Measurements from ENCODE around the gene RBM10.

The RBM10 gene

DNA sequence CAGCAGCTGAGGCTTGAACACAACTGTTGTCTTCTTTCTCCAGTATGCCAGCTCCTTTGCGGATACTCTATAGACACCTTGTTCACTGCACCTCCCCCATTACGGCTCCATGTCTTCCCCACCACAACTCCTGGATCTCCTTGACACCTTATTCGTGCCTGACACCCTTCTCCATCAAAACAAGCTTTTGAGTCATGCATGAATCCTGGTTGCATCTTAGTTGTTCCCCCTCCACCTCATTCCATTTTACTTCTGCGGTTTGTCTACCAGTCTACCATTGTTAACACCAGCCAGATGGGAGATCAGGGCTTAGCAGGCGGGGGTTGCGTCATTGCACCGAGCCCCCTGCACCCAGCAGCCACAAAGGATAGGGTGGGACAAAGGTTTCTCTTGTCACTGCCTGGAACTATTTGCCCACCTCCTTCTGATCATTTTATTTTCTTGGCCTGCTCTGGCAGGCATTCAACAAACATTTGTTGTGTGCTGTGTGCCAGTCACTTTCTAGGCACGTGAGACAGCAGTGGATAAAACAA is 71.4 kb downstream of the RBM10 start:
- DNase-seq (ENCODE audit: low read depth in 2 of 3, low spot score in 2 of 3), result no peak

DNA sequence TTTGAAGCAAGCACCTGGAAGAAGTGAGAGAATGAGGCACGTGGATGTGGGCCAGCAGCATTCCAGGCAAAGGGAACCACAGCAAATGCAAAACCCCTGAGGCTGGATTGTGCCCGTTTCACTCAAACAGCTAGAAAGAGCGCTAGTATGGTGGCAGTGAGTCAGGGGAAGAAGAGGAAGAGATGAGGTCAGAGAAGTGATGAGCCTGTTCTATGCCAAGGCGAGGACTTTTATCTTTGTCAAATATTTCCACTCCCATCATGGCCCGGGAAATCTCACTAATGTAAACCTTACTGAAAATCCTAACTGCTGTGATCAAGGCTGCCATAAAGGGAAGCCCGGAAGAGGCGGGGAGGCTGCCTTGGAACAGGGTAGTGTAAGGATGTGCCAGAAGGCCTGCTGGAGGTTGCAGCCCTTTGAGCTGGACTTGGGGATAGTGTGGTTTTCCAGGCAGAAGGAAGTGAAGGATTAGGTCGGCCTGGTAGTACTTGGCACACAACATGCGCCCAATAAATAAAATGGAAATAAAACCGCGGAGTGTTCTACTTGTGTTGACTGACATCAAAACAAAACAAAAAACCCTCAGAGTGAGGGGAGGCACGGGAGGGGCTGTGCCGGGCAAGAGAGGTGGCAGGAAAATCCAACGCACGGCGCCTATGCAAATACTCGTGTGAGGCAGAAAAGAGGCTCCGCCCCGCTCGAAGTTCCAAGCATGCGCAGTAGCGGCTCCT is 72.3 kb downstream of the RBM10 start:
- DNase-seq (ENCODE audit: low read depth in 2 of 3, low spot score in 2 of 3), result peak in 1 of 3 experiments; percentile 64

DNA sequence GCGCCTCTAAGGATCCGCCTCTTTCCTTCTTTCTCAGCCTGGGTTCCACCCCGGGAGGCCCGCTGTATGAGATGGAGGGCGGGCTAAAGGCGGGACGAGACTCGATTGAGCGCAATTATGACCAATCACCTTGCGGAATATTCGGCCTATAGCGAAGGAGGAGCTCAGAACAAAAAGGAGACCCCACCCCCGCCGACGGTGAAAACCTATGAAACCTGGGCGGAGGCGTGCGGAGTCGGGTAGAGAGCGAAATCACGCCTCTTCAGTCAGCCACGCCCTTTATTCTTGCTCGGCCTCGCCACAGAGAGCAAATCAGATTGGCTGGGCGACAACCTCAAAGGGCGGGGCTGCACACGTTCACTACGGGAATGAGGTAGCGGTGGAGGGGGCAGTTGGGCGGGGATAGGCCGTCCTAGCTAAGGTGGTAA is 72.8 kb downstream of the RBM10 start:
- peak; percentile 68 to 95 (median 88) for DNase-seq (ENCODE audit: low read depth in 2 of 3, low spot score in 2 of 3)

DNA sequence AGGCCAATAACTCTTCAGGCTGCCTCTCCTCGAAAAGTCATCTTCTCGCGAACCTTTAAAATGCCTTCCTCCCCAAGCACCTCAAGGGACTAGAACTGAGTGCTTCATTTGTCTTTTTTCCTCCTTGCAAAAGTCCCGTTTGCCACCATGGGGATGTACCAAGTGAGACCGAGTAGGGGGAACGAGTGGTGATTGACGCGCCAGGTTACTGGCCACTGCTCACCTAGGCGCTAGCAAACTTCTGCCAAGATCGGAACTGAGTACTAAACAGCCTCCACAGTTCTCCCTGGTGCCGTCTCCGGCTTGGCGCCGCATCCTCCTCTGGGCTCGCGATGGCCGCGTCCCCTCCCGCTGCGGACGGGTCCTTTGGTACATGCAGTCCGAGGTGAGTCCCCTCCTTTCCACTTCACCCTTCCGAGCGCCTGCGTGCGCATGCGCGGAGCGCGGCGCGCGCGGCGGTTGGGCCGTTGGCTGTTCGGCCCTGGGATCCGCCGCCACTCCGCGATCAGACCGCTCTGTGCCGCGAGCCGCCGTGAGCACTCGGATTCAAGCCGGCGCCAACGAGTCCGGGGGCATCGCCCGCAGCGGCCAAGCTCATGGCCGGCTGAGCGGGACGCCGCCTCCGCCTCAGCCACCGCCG is 73.4 kb downstream of the RBM10 start, which contains the start of gene CDK16:
TSS of gene CDK16 (plus strand) at position 402 of the 640 bp plus-strand sequence. CDS start 4,877 bp downstream, outside the sequence.
- DNase-seq (ENCODE audit: low read depth in 2 of 3, low spot score in 2 of 3), result peak; percentile 41 to 71 (median 67)

- DNase-seq (ENCODE audit: low read depth in 2 of 3, low spot score in 2 of 3), result peak in 1 of 3 experiments; percentile 18
These were observed 74.1 kb downstream of the RBM10 start for GRCh38 chrX:47218920-47219815.

- DNase-seq (ENCODE audit: low read depth in 2 of 3, low spot score in 2 of 3), result no peak
These were observed 76.7 kb downstream of the RBM10 start for GRCh38 chrX:47221756-47222155.

GRCh38 chrX:47222751-47223350 is 77.8 kb downstream of the RBM10 start:
- no peak for DNase-seq (ENCODE audit: low read depth in 2 of 3, low spot score in 2 of 3)

- DNase-seq (ENCODE audit: low read depth in 2 of 3, low spot score in 2 of 3), result no peak
These were observed 78.6 kb downstream of the RBM10 start for GRCh38 chrX:47223476-47224250.

GRCh38 chrX:47224266-47224895 is 79.4 kb downstream of the RBM10 start:
- no peak for DNase-seq (ENCODE audit: low read depth in 2 of 3, low spot score in 2 of 3)

GRCh38 chrX:47224896-47225290 is 79.9 kb downstream of the RBM10 start:
- no peak for DNase-seq (ENCODE audit: low read depth in 2 of 3, low spot score in 2 of 3)

DNA sequence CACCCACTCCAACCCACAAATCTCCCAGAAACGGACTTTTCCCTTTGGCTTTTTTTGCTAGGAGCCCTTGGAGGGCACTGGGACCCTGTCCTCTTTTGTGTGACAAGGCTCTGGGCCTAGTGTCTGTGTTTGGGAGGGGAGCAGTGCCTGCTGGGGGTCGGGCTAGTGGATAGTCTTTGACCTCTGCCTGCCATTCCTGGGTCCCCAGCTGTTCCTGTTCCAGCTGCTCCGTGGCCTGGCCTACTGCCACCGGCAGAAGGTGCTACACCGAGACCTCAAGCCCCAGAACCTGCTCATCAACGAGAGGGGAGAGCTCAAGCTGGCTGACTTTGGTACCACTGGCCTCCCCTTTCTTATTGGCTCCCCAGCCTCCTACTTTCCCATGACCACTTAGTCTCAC is 81.0 kb downstream of the RBM10 start:
- no peak for DNase-seq (ENCODE audit: low read depth in 2 of 3, low spot score in 2 of 3)

GRCh38 chrX:47226531-47227333 is 81.7 kb downstream of the RBM10 start:
- no peak for DNase-seq (ENCODE audit: low read depth in 2 of 3, low spot score in 2 of 3)

DNA sequence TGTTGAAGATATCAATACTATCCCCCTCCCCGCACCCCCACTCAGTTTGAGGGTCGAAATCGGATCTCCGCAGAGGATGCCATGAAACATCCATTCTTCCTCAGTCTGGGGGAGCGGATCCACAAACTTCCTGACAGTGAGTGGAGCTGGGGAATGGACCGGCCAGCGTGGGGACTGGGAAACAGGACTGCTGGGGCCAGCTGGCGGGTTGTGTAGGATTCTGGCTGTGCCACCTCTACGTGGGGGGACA is 82.2 kb downstream of the RBM10 start:
- no peak for DNase-seq (ENCODE audit: low read depth in 2 of 3, low spot score in 2 of 3)

DNA sequence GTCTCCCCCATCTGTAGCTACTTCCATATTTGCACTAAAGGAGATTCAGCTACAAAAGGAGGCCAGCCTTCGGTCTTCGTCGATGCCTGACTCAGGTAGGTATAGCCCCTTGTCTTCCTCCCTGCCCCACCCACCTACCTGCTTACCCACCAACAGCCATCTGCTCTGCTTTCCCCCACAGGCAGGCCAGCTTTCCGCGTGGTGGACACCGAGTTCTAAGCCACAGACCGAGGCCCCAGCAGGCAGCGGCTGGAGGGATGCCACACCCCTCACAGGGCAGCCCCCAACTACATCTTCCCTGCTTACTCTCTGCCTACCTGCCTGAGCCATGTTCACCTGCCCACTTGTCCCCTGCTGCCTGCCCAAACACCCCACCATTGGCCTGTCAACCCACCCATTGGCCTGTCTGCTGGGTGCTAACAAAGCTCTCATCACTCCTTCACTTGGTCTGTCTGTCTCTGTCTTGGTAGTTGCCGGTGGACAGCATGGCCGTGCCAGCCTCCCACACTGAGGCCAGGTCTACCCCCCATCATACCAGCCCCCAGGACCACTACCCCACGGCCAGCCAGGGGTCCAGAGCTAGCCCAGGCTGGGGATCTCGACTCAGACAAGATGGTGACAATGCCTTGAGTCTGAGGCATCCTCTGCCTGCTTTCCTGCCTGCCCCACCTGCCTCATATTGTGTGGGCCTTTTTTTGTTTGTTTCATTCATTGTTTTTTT is 83.7 kb downstream of the RBM10 start:
- no peak for DNase-seq (ENCODE audit: low read depth in 2 of 3, low spot score in 2 of 3)

- DNase-seq (ENCODE audit: low read depth in 2 of 3, low spot score in 2 of 3), result no peak
These were observed 84.4 kb downstream of the RBM10 start for GRCh38 chrX:47229427-47229826.

DNA sequence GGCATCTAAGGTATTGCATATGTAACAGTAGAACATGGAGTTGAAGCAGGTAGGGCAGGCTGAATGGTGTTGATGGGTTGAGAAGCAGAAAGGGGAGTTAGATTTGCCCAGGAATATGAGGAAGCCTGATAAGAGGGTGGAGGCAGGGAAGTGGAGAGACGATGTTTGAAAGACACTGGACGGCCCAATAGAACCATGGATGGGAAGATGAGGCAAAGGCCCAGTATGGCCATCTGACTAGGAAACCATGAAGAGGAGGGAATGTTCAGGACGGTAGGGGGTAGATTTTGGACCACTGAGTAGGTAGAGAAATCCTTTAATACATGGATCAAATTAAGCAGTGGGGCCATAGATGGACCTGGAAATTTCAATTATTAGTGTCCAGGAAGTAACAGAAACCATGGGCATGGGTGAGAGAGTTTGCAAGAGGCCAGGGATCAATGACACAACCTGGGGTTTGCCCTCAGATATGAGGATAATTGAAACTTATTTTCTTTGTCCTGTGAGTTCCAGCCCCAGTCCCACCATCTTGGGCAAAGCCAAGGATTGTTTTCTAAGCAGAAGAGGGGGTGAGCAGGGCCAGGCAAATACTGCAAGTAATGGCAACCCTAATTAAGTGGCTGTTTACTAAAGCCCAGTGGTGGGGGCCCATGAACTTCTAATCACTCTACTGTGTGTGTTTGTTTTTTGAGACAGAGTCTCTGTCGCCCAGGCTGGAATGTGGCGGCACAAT is 85.3 kb downstream of the RBM10 start:
- no peak for DNase-seq (ENCODE audit: low read depth in 2 of 3, low spot score in 2 of 3)

DNA sequence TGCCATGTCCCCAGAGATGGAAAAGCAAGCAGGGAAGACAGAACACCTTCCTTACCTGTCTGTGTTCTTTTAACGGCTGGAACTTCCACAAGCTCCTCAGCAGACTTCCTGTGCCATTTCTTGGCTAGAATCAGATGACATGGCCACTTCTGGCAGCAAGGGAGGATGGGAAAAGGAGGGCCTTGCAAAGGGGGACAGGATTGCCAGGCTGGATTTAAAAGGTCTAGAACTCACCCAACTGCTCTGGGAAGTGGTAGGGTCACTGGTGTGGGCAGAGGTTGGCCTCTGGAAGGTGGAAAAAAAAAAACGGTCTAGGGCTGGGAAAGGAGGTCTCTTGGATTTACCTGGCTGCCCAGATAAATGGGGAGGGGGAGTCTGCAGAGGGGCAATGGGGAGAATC is 86.1 kb downstream of the RBM10 start:
- DNase-seq (ENCODE audit: low read depth in 2 of 3, low spot score in 2 of 3), result no peak

Measured in activated CD8-positive, alpha-beta memory T cell treated with anti-CD3 and anti-CD28 coated beads for 48 hours (primary cell).